H9 (cell line): ENCODE data around the gene PRR20E. TPM values are rescaled to one million over a fixed set of nuclear protein-coding genes. Genes with fewer than 3 reads are reported as not detected.
"Not testable (repeated sequence)": the region's sequence is repeated elsewhere in the genome, so short reads cannot be mapped to it uniquely, and the experiment has no call there.

Experiments
- DNase-seq: peaks from one replicate; pipeline ENCODE4 v3.0.0-alpha.2; 2017
- H2AFZ ChIP-seq: one replicate; pipeline ENCODE4 v1.6.1; 2013; ENCODE audit warnings: mild to moderate bottlenecking, low read length, control low read depth, moderate library complexity
- H2AK5ac ChIP-seq: 2 replicates; pipeline ENCODE4 v1.6.1; 2013; ENCODE audit warnings: low read length, control low read depth, mixed read lengths; ENCODE audit not compliant: insufficient read length
- H2BK120ac ChIP-seq: one replicate; pipeline ENCODE4 v1.6.1; 2013; ENCODE audit warnings: low read depth, mild to moderate bottlenecking, low read length, control low read depth, inconsistent platforms; ENCODE audit not compliant: poor library complexity, severe bottlenecking
- H2BK12ac ChIP-seq: 2 replicates; pipeline ENCODE4 v1.6.1; 2013; ENCODE audit warnings: low read length, control low read depth, mixed read lengths, low read depth; ENCODE audit not compliant: insufficient read length
- H2BK15ac ChIP-seq: 2 replicates; pipeline ENCODE4 v1.6.1; 2013; ENCODE audit warnings: low read depth, low read length, control low read depth
- H2BK20ac ChIP-seq: one replicate; pipeline ENCODE4 v1.6.1; 2013; ENCODE audit warnings: low read depth, mild to moderate bottlenecking, low read length, control low read depth, inconsistent platforms; ENCODE audit not compliant: poor library complexity, severe bottlenecking
- H2BK5ac ChIP-seq: 2 replicates; pipeline ENCODE4 v1.6.1; 2013; ENCODE audit warnings: low read length, control low read depth, mixed read lengths; ENCODE audit not compliant: insufficient read length
- H3K14ac ChIP-seq: 2 replicates; pipeline ENCODE4 v1.6.1; 2013; ENCODE audit warnings: low read length, control low read depth; ENCODE audit not compliant: insufficient read depth
- H3K18ac ChIP-seq: 2 replicates; pipeline ENCODE4 v1.6.1; 2013; ENCODE audit warnings: low read depth, mild to moderate bottlenecking, mixed read lengths, low read length, control low read depth; ENCODE audit not compliant: insufficient read length
- H3K23ac ChIP-seq: 2 replicates; pipeline ENCODE4 v1.6.1; 2013; ENCODE audit warnings: low read length, control low read depth, mixed read lengths, low read depth; ENCODE audit not compliant: insufficient read length
- H3K23me2 ChIP-seq: 2 replicates; pipeline ENCODE4 v1.6.1; 2013; ENCODE audit warnings: low read depth, mild to moderate bottlenecking, mixed read lengths, low read length, control low read depth; ENCODE audit not compliant: insufficient read length, poor library complexity, severe bottlenecking
- H3K27ac ChIP-seq: 2 replicates; pipeline ENCODE4 v1.5.1; 2013; ENCODE audit warnings: low read length, control low read depth, mixed read lengths, low read depth; ENCODE audit not compliant: insufficient read length
- H3K27me3 ChIP-seq: 2 replicates; pipeline ENCODE4 v1.6.1; 2013; ENCODE audit warnings: low read length, control low read depth, inconsistent platforms; ENCODE audit not compliant: insufficient read depth
- H3K4ac ChIP-seq: 2 replicates; pipeline ENCODE4 v1.6.1; 2013; ENCODE audit warnings: low read depth, mild to moderate bottlenecking, control low read depth, inconsistent platforms, low read length, moderate library complexity
- H3K4me1 ChIP-seq: 2 replicates; pipeline ENCODE4 v1.6.1; 2013; ENCODE audit warnings: low read length, control low read depth, inconsistent platforms; ENCODE audit not compliant: insufficient read depth
- H3K4me2 ChIP-seq: 2 replicates; pipeline ENCODE4 v1.6.1; 2013; ENCODE audit warnings: low read length, control low read depth, mixed read lengths; ENCODE audit not compliant: insufficient read length, insufficient read depth
- H3K56ac ChIP-seq: 2 replicates; pipeline ENCODE4 v1.6.1; 2013; ENCODE audit warnings: low read depth, mild to moderate bottlenecking, mixed read lengths, low read length, control low read depth; ENCODE audit not compliant: insufficient read length
- H3K79me1 ChIP-seq: 2 replicates; pipeline ENCODE4 v1.6.1; 2013; ENCODE audit warnings: low read depth, mild to moderate bottlenecking, moderate library complexity, low read length, control low read depth, inconsistent platforms; ENCODE audit not compliant: insufficient read depth, poor library complexity, severe bottlenecking
- H3K79me2 ChIP-seq: 2 replicates; pipeline ENCODE4 v1.6.1; 2013; ENCODE audit warnings: low read length, control low read depth, inconsistent platforms; ENCODE audit not compliant: insufficient read depth
- H3K9ac ChIP-seq: 2 replicates; pipeline ENCODE4 v1.6.1; 2013; ENCODE audit warnings: low read length, control low read depth, mixed read lengths; ENCODE audit not compliant: insufficient read length; ENCODE audit errors: extremely low read depth
- H3K9me3 ChIP-seq: one replicate; pipeline ENCODE4 v1.6.1; 2013; ENCODE audit warnings: low read depth, low read length, inconsistent platforms; ENCODE audit not compliant: control insufficient read depth
- H3T11ph ChIP-seq: one replicate; pipeline ENCODE4 v1.6.1; 2013; ENCODE audit warnings: mild to moderate bottlenecking, low read length, control low read depth, inconsistent platforms
- H4K20me1 ChIP-seq: one replicate; pipeline ENCODE4 v1.6.1; 2013; ENCODE audit not compliant: control insufficient read depth, insufficient read length, insufficient read depth
- H4K5ac ChIP-seq: 2 replicates; pipeline ENCODE4 v1.6.1; 2013; ENCODE audit warnings: low read depth, mild to moderate bottlenecking, mixed read lengths, low read length, control low read depth; ENCODE audit not compliant: insufficient read length
- H4K8ac ChIP-seq: replicated peaks from 2 replicates; pipeline ENCODE4 v1.6.1; 2013; ENCODE audit warnings: low read length, control low read depth, mixed read lengths, low read depth; ENCODE audit not compliant: insufficient read length
- H4K91ac ChIP-seq: 2 replicates; pipeline ENCODE4 v1.6.1; 2013; ENCODE audit warnings: low read depth, mild to moderate bottlenecking, moderate library complexity, mixed read lengths, low read length, control low read depth; ENCODE audit not compliant: insufficient read length
- H3K27ac Mint-ChIP-seq, 3 experiments: 2 replicates in 2 of 3; 3 replicates in 1 of 3; pipeline ENCODE4 v1.8.0; 2020 to 2021; ENCODE audit warnings: mixed read lengths in 3 of 3, mild to moderate bottlenecking in 1 of 3, moderate library complexity in 1 of 3
- H3K27me3 Mint-ChIP-seq: 2 replicates; pipeline ENCODE4 v1.8.0; 2021; ENCODE audit warnings: low read depth, mild to moderate bottlenecking, moderate library complexity, mixed read lengths
- H3K36me3 Mint-ChIP-seq, 3 experiments: 2 replicates in 2 of 3; 3 replicates in 1 of 3; pipeline ENCODE4 v1.8.0; 2020 to 2021; ENCODE audit warnings: low read depth in 3 of 3, mixed read lengths in 3 of 3; ENCODE audit not compliant: insufficient read depth in 1 of 3
- H3K4me1 Mint-ChIP-seq, 2 experiments: 2 replicates each; pipeline ENCODE4 v1.8.0; 2020; ENCODE audit warnings: mixed read lengths in 2 of 2
- H3K4me3 Mint-ChIP-seq, 2 experiments: 2 replicates in 1 of 2; 3 replicates in 1 of 2; pipeline ENCODE4 v1.8.0; 2020 to 2021; ENCODE audit warnings: mild to moderate bottlenecking in 2 of 2, mixed read lengths in 2 of 2, moderate library complexity in 1 of 2
- H3K9me3 Mint-ChIP-seq, 2 experiments: 2 replicates in 1 of 2; 3 replicates in 1 of 2; pipeline ENCODE4 v1.8.0; 2020; ENCODE audit warnings: mild to moderate bottlenecking in 2 of 2, mixed read lengths in 2 of 2, moderate library complexity in 1 of 2
- WGBS: extraction: QIAGEN DNeasy Blood & Tissue Kit; methylation state at CpG from one replicate; pipeline ENCODE4 v1.1.7; 2013; ENCODE audit warnings: missing lambda C conversion rate, low lambda C conversion rate, mixed read lengths; ENCODE audit not compliant: insufficient read length; ENCODE audit errors: extremely low coverage; 5-methylcytosine and 5-hydroxymethylcytosine counted together
- total RNA-seq: library from RNA; stranded (reverse); gene quantifications from 2 replicates; pipeline ENCODE4 v1.2.1, GENCODE V29; 2021

The PRR20E gene
- total RNA-seq, 1 experiment from 2014 or later = not detected

DNA sequence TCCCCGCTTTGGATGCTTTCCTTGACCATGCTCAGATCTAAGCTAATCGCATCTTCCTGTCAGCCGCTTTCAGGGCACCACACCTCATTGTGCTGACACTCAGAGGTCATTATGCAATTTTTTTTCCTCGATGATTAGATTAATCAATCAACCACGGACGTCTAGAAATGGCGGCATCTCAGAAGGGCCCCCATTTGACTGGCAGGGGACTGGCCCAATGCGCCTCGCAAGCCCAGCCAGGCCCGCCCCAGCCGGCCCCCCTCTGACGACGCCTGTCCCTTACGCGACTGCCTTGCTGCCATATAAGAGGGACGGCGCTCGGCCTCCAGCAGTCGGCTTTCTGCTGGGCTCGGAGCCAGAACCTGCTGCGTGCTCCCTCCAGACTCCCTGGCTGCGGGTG, 6.7 kb upstream of the PRR20E start, which contains the start of gene PRR20D:
TSS of gene PRR20D (plus strand) at position 301 of the 400 bp plus-strand sequence. CDS start 387 bp downstream, outside the sequence.
- H3K9me3 ChIP-seq, H3K18ac ChIP-seq, H4K5ac ChIP-seq, H3K79me2 ChIP-seq, H2AK5ac ChIP-seq, H3K9me3 Mint-ChIP-seq, H3K9ac ChIP-seq, H3K36me3 Mint-ChIP-seq, H3K79me1 ChIP-seq, H3K27me3 Mint-ChIP-seq, H3K23me2 ChIP-seq, H3K4me2 ChIP-seq, H2BK20ac ChIP-seq, H2BK12ac ChIP-seq, H3K4me3 Mint-ChIP-seq, H2AFZ ChIP-seq, H2BK5ac ChIP-seq, H4K20me1 ChIP-seq, H3K23ac ChIP-seq, H3K4ac ChIP-seq, H3K56ac ChIP-seq, H4K91ac ChIP-seq, H3K27ac ChIP-seq, H3K4me1 Mint-ChIP-seq, H3T11ph ChIP-seq, H3K14ac ChIP-seq, H3K27me3 ChIP-seq, H2BK15ac ChIP-seq, DNase-seq, H3K4me1 ChIP-seq, H2BK120ac ChIP-seq, H3K27ac Mint-ChIP-seq, H4K8ac ChIP-seq: not testable (repeated sequence)
- no CpG with 5 or more reads among the region's 22 CpGs for WGBS
